EL (cell line): Measurements from ENCODE around the gene KIR3DL2.
"Not testable (repeated sequence)": the region's sequence is repeated elsewhere in the genome, so short reads cannot be mapped to it uniquely, and the experiment has no call there.

ENCODE experiments used
- DNase-seq: peaks from one replicate; pipeline ENCODE4 v3.0.0-alpha.2; 2016

The KIR3DL2 gene

GRCh38 chr19:54850061-54850640, at the start of gene KIR3DL2:
KIR3DL2 (plus strand) TSS chr19:54850443; CDS start chr19:54850476, 33 bp downstream.
- not testable (repeated sequence) for DNase-seq

- DNase-seq, result no peak
Observed at GRCh38 chr19:54803410-54803809, 46.8 kb upstream of the KIR3DL2 start, which contains the start of gene KIR2DL4. KIR2DL4 (plus strand) TSS chr19:54803610; CDS start chr19:54803652, 42 bp downstream.

DNA sequence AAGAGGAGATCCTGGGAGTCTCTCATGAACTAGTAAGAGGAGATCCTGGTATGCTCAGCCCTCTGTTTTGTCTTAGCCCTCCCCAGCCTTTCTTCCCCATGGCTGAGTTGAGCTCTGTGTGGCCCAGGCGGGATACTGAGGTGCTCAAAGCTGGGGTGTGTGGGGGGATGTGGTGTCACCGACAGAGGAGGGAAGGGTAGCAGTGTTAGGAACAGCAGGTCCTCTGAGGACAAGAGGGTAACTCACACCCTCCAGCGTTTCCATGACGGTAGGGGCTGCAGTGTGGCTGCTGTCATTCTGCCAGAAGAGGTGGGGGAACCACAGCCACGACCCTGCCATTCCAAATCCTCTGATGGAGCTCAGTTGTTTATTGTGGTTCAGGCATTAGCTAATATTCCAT, 46.1 kb upstream of the KIR3DL2 start:
- DNase-seq, result no peak

DNA sequence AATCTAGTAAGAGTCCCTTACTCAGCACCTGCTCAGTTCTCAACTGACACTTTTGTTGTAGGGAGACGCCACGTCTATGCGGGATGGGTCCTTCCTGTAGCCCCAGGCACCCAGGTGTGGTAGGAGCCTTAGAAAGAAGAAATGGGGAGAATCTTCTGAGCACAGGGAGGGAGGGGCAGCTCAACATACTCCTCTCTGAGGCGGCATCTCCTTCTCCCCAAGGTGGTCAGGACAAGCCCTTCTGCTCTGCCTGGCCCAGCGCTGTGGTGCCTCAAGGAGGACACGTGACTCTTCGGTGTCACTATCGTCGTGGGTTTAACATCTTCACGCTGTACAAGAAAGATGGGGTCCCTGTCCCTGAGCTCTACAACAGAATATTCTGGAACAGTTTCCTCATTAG, 45.7 kb upstream of the KIR3DL2 start:
- no peak for DNase-seq

- no peak for DNase-seq
Observed at GRCh38 chr19:54805665-54806515, 44.4 kb upstream of the KIR3DL2 start.

GRCh38 chr19:54806516-54806838, 43.8 kb upstream of the KIR3DL2 start:
- DNase-seq, result no peak

- DNase-seq, result not testable (repeated sequence)
Observed at GRCh38 chr19:54814571-54814970, 35.7 kb upstream of the KIR3DL2 start.

DNA sequence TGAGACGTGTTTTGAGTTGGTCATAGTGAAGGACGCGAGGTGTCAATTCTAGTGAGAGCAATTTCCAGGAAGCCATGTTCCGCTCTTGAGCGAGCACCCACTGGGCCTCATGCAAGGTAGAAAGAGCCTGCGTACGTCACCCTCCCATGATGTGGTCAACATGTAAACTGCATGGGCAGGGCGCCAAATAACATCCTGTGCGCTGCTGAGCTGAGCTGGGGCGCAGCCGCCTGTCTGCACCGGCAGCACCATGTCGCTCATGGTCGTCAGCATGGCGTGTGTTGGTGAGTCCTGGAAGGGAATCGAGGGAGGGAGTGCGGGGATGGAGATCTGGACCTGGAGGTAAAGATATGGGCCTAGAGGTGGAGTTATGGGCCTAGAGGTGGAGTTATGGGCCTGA, 34.0 kb upstream of the KIR3DL2 start, which contains the start of gene KIR3DL1:
Gene KIR3DL1, plus strand, starts transcription at position 218 of the 400 bp plus-strand sequence.
- DNase-seq, result not testable (repeated sequence)

DNA sequence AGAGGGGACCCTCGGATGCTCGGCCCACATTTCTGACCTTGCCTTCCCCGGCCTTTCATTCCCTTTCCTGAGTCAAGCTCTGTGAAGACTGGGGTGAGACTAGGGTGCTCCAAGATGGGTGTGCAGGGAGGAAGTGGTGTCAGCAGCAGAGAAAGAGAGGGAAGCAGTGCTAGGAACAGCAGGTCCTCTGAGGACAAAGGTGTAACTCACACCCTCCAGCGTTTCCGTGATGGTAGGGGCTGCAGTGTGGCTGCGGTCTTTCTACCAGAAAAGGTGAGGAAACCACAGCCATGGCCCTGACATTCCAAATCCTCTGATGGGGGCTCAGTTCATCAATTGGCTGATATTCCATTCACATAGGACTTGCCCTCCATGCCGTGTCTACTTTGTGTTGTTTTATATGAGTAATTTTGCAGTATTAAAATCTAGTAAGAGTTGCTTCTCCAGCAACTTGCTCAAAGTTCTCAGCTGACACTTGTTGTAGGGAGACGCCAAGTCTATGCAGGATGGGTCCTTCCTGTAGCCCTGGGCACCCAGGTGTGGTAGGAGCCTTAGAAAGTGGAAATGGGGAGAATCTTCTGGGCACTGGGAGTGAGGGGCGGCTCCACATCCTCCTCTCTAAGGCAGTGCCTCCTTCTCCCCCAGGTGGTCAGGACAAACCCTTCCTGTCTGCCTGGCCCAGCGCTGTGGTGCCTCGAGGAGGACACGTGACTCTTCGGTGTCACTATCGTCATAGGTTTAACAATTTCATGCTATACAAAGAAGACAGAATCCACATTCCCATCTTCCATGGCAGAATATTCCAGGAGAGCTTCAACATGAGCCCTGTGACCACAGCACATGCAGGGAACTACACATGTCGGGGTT, 32.3 kb upstream of the KIR3DL2 start:
- no peak for DNase-seq

- DNase-seq, result not testable (repeated sequence)
Observed at GRCh38 chr19:54824416-54824815, 25.8 kb upstream of the KIR3DL2 start.

- not testable (repeated sequence) for DNase-seq
Observed at GRCh38 chr19:54825326-54825725, 24.9 kb upstream of the KIR3DL2 start.

- not testable (repeated sequence) for DNase-seq
Observed at GRCh38 chr19:54828064-54828463, 22.2 kb upstream of the KIR3DL2 start.

- not testable (repeated sequence) for DNase-seq
Observed at GRCh38 chr19:54832496-54832895, 17.7 kb upstream of the KIR3DL2 start, which contains the start of gene KIR2DS4. KIR2DS4 (plus strand) TSS chr19:54832676.

DNA sequence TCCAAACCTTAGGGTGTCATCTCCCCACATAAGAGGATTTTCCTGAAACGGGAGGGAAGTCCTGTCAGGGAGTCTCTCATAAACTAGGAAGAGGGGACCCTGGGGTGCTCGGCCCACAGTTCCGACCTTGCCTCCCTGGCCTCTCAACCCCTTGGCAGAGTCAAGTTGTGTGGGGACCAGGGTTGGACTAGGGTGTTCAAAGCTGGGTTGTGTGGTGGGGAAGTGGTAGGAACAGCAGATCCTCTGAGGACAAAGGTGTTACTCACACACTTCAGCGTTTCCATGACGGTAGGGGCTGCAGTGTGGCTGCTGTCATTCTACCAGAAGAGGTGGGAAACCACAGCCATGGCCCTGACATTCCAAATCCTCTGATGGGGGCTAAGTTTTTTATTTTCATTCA, 15.1 kb upstream of the KIR3DL2 start:
- DNase-seq, result not testable (repeated sequence)

GRCh38 chr19:54837522-54837921, 12.7 kb upstream of the KIR3DL2 start:
- not testable (repeated sequence) for DNase-seq

DNA sequence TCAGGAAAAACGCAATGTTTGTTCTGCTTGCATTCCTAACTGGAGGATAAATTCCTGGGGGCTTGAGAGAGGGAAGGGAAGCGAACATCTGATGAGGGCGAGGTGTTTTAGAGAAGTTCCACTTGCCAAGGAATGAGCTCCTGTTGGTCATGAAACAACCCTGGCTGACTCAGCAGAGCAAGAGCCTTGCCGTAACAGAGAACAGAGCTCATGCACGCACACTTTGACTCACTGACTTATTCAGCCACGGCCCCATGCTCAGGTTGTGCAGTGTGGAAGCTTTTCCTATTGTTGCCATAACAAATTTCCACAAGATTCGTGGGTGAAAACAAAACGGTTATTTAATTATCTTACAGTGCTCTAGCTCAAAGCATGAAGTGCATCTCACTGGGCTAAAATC, 7.1 kb upstream of the KIR3DL2 start:
- not testable (repeated sequence) for DNase-seq

DNA sequence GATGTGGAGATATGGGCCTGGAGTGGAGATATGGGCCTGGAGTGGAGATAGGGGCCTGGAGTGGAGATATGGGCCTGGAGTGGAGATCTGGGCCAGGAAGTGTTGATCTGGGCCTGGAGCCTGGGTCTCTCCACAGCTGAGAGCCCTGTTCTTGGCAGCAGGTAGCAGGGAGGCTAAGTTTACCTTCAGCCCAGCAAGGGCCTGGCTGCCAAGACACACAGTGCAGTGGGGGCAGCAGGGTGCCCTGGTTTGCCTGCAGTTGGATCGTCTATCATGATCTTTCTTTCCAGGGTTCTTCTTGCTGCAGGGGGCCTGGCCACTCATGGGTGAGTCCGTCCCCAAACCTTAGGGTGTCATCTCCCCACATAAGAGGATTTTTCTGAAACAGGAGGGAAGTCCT, 687 bp downstream of the KIR3DL2 start:
- DNase-seq, result no peak

GRCh38 chr19:54851353-54851752, 1.1 kb downstream of the KIR3DL2 start:
- DNase-seq, result no peak

DNA sequence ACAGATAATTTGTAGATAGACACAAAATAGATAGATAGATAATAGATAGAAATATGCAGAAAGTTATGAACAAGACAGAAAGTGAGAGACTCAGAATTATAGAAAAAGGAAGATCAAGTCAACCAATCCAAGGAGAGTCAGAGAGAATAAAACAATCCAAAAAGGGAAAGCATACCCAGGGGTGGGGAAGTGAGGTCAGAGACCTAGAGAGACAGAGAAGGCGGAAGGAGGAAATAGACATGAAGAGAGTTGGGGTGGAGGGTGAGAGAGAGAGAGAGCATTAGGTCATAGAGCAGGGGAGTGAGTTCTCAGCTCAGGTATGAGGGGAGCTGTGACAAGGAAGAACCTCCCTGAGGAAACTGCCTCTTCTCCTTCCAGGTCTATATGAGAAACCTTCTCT, 5.0 kb downstream of the KIR3DL2 start:
- DNase-seq, result not testable (repeated sequence)

GRCh38 chr19:54858476-54858875, 8.2 kb downstream of the KIR3DL2 start:
- not testable (repeated sequence) for DNase-seq

GRCh38 chr19:54859421-54859820, 9.2 kb downstream of the KIR3DL2 start:
- not testable (repeated sequence) for DNase-seq

GRCh38 chr19:54863459-54863858, 13.2 kb downstream of the KIR3DL2 start:
- not testable (repeated sequence) for DNase-seq

GRCh38 chr19:54871696-54872095, 21.5 kb downstream of the KIR3DL2 start:
- DNase-seq, result no peak
